ENCODE measurements around the gene TLK1. TPM values are rescaled to one million over a fixed set of nuclear protein-coding genes. Genes with fewer than 3 reads are reported as not detected.
A peak's percentile ranks its signal among the peaks of the same experiment; 100 is the strongest.

Gene TLK1
- total RNA-seq, 2 donors from 2014 or later = 69.5 to 82.8 TPM

GRCh38 chr2:170984079-170984478, 176.6 kb downstream of the TLK1 start:
- intact Hi-C loops (cut with DNase I) = no loop called here
- no peak for TF ChIP-seq CTCF (IDR thresholded peaks at IDR 0.05)
- H3K9ac ChIP-seq (ENCODE audit: low read depth in 2 of 2, low read length in 2 of 2) = no peak overlapping the region
- H3K9me3 ChIP-seq = no peaks in the 10 kb centered on the region
- H3K36me3 ChIP-seq = no peaks in the 10 kb centered on the region
- H3K4me1 ChIP-seq = no peaks in the 10 kb centered on the region
- no peaks in the 10 kb centered on the region for H3K27me3 ChIP-seq
- H3K27ac ChIP-seq = no peak overlapping the region
- DNase-seq = no peak
- H3K4me3 ChIP-seq = no peak overlapping the region

GRCh38 chr2:170975943-170976270, 184.8 kb downstream of the TLK1 start:
- no peak overlapping the region for H3K27ac ChIP-seq
- TF ChIP-seq CTCF (IDR thresholded peaks at IDR 0.05) = no peak
- H3K27me3 ChIP-seq = no peaks in the 10 kb centered on the region
- no peaks in the 10 kb centered on the region for H3K36me3 ChIP-seq
- H3K9me3 ChIP-seq = no peaks in the 10 kb centered on the region
- H3K4me1 ChIP-seq = peaks cover 3% of the 10 kb centered on the region
- H3K9ac ChIP-seq (ENCODE audit: low read depth in 2 of 2, low read length in 2 of 2) = no peak overlapping the region
- H3K4me3 ChIP-seq = no peak overlapping the region
- DNase-seq = no peak
- intact Hi-C loops (cut with DNase I) = no loop called here

- no peak for TF ChIP-seq CTCF (IDR thresholded peaks at IDR 0.05)
- no peak overlapping the region for H3K4me3 ChIP-seq
- no peak for DNase-seq
Observed at GRCh38 chr2:170975127-170975942, 185.4 kb downstream of the TLK1 start.

GRCh38 chr2:170974304-170974993, 186.2 kb downstream of the TLK1 start:
- Histone ChIP-seq H3K9ac (ENCODE audit: low read depth in 2 of 2, low read length in 2 of 2) (peak overlapping the region; percentile 57 to 70), H3K27me3 (no peaks in the 10 kb centered on the region), H3K9me3 (no peaks in the 10 kb centered on the region), H3K4me3 (peak overlapping the region; percentile 72), H3K36me3 (no peaks in the 10 kb centered on the region), H3K27ac (no peak overlapping the region), H3K4me1 (peaks cover 3% of the 10 kb centered on the region)
- intact Hi-C loops (cut with DNase I) = loop anchor here (5.0 kb wide), 1 partner anchor 183 kb away; no protein-coding TSS in a partner anchor
- no peak for TF ChIP-seq CTCF (IDR thresholded peaks at IDR 0.05)
- DNase-seq = peak; percentile 29

More at GRCh38 chr2:170975127-170975942, 185.4 kb downstream of the TLK1 start:
- Histone ChIP-seq H3K9me3 (no peaks in the 10 kb centered on the region), H3K36me3 (no peaks in the 10 kb centered on the region), H3K9ac (ENCODE audit: low read depth in 2 of 2, low read length in 2 of 2) (no peak overlapping the region), H3K27ac (no peak overlapping the region), H3K27me3 (no peaks in the 10 kb centered on the region), H3K4me1 (peaks cover 3% of the 10 kb centered on the region)
- intact Hi-C loops (cut with DNase I) = no loop called here

GRCh38 chr2:170973492-170974303, 187.0 kb downstream of the TLK1 start:
- peak overlapping the region; percentile 47 for H3K27ac ChIP-seq
- peak overlapping the region; percentile 57 to 70 for H3K9ac ChIP-seq (ENCODE audit: low read depth in 2 of 2, low read length in 2 of 2)
- H3K4me3 ChIP-seq = peak overlapping the region; percentile 72
- intact Hi-C loops (cut with DNase I) = loop anchor here (2.0 to 5.0 kb wide), 2 partner anchors 184 to 443 kb away; no protein-coding TSS in a partner anchor
- peaks cover 3% of the 10 kb centered on the region for H3K4me1 ChIP-seq
- no peaks in the 10 kb centered on the region for H3K27me3 ChIP-seq
- TF ChIP-seq CTCF (IDR thresholded peaks at IDR 0.05) = peak; percentile 91
- DNase-seq = peak; percentile 88
- H3K9me3 ChIP-seq = no peaks in the 10 kb centered on the region
- H3K36me3 ChIP-seq = no peaks in the 10 kb centered on the region
